A204.1 (cell line): ENCODE measurements around the gene KRT78.

Experiments
- FAIRE-seq: peaks from 2 replicates; lab custom pipeline; 2012; peaks lifted over from hg19 to GRCh38; lab: Jason Lieb, UNC

The KRT78 gene

GRCh38 chr12:52812073-52812400 lies 36.8 kb downstream of the KRT78 start:
- FAIRE-seq, result no peak

DNA sequence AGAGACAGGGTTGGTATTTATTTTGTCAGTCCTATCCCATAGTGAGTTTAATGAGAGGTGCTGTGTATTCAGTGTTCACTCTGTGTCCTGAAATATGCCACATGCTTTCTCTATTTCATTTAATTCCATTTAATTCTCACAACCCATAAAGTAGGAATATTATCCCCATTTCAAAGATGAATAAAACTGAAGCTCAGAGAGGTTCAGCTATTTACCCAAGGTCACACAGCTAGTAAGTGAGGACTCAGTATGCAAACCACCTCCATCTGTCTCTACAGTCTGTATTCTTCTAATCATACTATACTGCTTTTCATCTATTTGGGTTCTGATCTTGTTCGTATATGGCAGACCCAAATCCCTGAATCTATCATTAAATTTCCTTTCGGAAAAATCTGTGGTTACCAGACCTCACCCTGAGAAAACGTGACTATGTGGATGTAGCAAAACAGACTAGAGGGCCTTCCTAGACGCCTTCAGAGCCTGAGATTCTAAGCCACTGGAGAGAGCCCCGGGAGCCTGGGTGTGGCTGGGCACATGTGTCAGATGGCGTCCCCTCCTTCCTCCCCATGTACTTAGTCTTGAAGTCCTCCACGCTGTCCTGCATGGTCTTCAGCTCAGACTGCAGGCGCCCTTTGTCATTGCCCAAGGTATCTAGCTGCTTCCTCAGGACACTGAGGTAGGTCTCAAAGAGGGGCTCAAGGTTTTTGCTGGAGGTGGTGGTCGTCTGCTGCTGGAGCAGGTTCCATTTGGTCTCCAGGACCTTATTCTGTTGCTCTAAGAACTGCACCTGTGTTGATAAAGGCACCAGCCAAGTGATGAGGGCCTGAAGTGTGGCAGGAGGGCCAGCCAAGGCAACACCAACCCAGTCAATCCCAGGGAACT lies 37.4 kb downstream of the KRT78 start:
- FAIRE-seq, result no peak

DNA sequence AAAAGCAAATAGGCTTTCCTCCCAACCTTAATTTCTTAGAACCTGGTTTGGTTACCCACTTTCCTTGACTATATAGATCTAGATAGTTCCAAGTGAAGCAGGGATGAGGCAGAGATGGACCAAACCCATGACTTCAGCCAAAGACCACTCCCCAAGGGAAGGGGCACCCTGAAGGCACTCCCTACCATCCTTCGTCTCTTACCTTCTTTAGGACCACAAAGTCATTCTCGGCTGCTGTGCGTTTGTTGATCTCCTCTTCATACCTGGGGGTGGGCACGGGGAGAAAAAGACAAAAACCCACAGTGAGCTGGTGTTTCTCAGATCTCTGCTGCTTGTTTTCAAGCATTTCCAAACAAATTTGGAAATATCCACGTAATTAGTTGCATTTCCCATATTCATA lies 38.2 kb downstream of the KRT78 start:
- FAIRE-seq, result no peak

DNA sequence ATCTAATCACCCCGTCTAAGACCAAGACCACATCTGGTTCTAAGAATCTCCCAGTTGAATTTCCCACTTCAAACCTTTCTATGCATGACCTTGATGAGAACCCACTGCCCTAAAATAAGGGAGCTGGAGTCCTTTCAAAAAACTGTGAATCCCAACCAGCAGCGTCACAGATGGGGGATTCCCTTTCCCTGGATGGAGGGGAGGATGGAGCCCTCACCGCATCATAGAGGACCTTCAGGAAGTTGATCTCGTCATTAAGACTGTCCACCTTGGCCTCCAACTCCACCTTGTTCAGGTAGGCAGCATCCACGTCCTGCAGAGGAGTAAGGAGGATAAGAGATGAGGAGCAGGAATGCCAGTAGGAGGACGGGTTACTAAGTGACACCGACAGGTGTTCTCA lies 39.6 kb downstream of the KRT78 start:
- FAIRE-seq, result no peak

- FAIRE-seq, result no peak
These were observed 40.1 kb downstream of the KRT78 start for GRCh38 chr12:52808573-52809160.

GRCh38 chr12:52807544-52808470 lies 41.0 kb downstream of the KRT78 start:
- no peak for FAIRE-seq

- no peak for FAIRE-seq
These were observed 41.8 kb downstream of the KRT78 start for GRCh38 chr12:52806821-52807543.

- FAIRE-seq, result no peak
These were observed 42.5 kb downstream of the KRT78 start for GRCh38 chr12:52806169-52806811.

DNA sequence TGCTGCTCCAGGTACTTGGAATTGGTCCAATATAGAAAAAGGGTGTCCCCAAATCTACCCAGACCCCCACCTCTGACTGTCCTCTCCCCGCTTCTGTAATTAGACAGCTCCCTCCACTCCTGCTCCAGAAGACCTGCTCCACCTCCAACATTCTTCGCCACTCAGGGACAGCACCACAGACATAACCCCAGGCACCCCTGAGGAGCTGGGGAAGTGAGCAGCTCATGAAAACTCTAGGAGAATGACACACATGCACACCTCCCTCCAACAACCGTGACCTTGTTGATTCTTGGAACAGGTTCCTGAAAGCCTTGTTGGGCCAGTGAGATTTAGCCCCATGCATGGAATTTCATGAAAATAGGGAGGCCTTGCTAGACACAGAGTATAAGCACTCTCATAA lies 43.1 kb downstream of the KRT78 start:
- no peak for FAIRE-seq

DNA sequence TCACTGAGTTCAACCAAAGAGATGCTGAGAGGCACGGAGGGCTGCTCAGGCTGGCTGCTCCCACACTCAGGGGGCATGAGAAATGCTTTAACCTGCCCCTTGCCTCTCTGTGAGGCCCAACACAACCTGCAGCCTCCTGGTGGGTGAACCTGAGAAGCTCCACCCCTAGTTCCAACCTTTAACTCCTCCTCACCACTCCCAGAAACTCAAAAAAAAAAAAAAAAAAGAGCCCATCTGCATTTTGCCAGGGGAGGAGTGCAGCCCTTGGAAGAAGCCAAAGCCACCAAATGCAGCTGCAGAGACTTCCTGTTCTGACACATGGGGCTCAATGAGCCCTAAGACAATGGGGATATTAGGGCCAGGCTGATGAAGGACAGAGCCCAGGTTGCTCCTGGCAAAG lies 43.8 kb downstream of the KRT78 start:
- FAIRE-seq, result no peak

DNA sequence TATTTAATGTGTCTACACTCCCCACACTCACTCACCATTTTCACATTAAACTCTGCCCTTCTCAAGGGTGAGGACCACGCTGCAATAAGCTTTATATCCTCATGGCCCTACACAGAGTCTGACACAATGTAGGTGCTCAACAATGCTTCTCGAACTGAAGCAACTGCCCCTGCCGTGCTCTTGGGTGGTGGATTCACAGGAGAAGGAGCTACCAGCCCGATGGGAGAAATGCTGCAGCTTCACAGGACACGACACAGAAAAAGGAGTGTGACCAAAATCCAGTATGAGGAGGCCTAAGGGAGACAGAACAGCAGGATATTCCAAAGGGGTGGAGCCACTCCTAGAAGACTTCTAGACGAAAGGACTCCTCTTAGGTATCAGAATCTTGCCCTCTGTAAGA lies 46.4 kb downstream of the KRT78 start:
- FAIRE-seq, result no peak

GRCh38 chr12:52801773-52802172 lies 47.0 kb downstream of the KRT78 start:
- no peak for FAIRE-seq

- FAIRE-seq, result no peak
These were observed 48.4 kb downstream of the KRT78 start for GRCh38 chr12:52800259-52800917.

- no peak for FAIRE-seq
These were observed 49.1 kb downstream of the KRT78 start for GRCh38 chr12:52799505-52800211.

- no peak for FAIRE-seq
These were observed 49.9 kb downstream of the KRT78 start for GRCh38 chr12:52798671-52799504.

DNA sequence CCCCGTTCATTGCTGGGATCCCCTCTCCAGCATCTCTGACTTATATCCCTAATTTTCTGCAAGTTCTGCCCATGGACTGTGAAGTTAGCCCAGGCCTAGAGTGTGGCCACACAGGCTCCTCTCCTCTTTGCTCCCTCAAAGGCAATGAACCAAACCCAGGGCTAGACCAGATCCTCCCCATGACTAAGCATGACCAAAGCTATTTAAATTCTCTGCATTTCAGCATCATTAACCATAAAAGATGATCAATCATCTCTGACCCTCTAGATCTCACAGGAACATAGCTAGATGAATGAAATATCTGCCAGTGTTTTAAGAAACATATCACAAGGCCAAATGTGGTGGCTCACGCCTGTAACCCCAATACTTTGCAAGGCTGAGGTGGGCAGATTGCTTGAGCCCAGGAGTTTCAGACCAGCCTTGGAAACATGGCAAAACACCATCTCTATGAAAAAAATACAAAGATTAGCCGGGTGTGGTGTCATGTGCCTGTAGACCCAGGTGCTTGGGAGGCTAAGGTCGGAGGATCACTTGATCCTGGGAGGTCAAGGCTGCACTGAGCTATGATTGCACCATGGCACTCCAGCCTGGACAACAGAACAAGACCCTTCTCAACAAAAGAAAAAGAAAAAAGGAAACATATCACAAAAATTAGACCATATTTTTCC lies 50.7 kb downstream of the KRT78 start:
- FAIRE-seq, result no peak

- FAIRE-seq, result no peak
These were observed 51.3 kb downstream of the KRT78 start for GRCh38 chr12:52797529-52797894.

GRCh38 chr12:52796839-52797528 lies 51.8 kb downstream of the KRT78 start:
- no peak for FAIRE-seq

DNA sequence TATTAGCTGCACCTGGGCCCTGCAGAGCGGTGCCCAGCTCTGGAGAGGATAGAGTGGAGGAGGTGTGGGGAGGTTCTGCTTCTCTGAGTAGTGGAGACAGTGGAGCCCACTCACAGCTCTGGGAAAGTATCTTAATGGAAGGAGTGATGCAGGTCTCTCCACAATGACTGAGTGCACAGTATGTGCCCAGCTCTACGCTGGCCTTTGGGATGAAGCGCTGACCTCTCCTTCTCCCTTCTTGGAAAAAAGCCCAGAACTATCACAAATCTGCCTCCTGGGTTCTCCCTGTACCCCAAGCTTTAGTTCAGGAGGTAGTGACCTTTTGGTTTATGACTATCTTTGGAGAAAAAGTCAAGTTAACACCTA lies 52.4 kb downstream of the KRT78 start:
- FAIRE-seq, result no peak
